CD4-positive, alpha-beta T cell treated with Interleukin-6 at 100 ng/mL for 8 hours (primary cell): ENCODE data around the gene TP53BP1.
A peak's percentile ranks its signal among the peaks of the same experiment; 100 is the strongest.
"Not testable (repeated sequence)": the region's sequence is repeated elsewhere in the genome, so short reads cannot be mapped to it uniquely, and the experiment has no call there.

Experiments used
- DNase-seq: peaks from one replicate; pipeline ENCODE4 v3.0.0-alpha.2; 2020; ENCODE audit warnings: mixed read lengths, low spot score

The TP53BP1 gene, protein sequence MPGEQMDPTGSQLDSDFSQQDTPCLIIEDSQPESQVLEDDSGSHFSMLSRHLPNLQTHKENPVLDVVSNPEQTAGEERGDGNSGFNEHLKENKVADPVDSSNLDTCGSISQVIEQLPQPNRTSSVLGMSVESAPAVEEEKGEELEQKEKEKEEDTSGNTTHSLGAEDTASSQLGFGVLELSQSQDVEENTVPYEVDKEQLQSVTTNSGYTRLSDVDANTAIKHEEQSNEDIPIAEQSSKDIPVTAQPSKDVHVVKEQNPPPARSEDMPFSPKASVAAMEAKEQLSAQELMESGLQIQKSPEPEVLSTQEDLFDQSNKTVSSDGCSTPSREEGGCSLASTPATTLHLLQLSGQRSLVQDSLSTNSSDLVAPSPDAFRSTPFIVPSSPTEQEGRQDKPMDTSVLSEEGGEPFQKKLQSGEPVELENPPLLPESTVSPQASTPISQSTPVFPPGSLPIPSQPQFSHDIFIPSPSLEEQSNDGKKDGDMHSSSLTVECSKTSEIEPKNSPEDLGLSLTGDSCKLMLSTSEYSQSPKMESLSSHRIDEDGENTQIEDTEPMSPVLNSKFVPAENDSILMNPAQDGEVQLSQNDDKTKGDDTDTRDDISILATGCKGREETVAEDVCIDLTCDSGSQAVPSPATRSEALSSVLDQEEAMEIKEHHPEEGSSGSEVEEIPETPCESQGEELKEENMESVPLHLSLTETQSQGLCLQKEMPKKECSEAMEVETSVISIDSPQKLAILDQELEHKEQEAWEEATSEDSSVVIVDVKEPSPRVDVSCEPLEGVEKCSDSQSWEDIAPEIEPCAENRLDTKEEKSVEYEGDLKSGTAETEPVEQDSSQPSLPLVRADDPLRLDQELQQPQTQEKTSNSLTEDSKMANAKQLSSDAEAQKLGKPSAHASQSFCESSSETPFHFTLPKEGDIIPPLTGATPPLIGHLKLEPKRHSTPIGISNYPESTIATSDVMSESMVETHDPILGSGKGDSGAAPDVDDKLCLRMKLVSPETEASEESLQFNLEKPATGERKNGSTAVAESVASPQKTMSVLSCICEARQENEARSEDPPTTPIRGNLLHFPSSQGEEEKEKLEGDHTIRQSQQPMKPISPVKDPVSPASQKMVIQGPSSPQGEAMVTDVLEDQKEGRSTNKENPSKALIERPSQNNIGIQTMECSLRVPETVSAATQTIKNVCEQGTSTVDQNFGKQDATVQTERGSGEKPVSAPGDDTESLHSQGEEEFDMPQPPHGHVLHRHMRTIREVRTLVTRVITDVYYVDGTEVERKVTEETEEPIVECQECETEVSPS (N-terminal part only)

DNA sequence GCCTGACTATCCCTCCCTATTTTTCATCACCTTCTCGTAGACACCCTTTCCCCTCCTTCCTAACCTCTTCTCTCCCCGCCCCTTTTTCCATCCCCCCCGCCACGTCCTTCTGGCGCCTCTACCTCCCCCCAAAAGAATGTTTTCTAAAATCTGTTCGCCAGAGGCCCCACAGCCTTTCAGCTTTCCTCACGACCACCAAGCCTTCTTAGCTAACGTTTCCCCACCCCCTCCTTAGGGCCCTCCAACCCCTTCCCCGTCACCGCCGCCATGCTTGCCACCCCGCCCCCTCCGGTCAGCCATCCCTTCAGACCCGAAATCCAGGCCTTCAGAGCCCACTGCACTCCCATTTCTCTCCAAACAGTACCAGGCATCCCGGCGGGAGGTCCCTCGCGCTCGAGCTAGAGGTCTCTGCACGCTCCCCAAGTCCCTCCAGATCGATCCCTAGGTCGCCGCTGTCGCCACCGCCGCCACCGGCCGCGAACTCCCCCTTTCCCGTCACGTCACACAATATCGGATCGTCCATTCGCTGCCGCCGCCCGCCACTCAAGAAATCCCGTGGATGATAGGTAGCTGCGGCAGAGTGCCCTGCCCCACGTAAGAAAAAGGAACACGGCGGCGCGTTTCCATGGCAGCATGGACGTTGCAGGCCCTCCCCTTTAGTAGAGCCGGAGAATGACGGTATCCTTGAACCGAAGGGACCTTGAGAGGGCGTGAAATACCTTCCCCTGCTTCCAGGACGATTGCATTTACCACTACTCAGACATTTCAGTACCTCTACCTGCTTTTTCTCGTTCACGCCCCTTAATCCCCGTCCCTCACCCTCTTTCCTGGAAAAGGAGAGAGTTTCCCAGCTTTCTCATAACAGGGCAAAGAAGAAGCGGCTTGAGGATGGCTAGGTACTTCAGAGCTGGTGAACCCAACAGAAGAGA, at the start of gene TP53BP1:
Gene TP53BP1 (minus strand): TSS at position 484 of the 929 bp plus-strand sequence. CDS start 113 bp downstream, at position 371.
- peak; percentile 93 for DNase-seq

DNA sequence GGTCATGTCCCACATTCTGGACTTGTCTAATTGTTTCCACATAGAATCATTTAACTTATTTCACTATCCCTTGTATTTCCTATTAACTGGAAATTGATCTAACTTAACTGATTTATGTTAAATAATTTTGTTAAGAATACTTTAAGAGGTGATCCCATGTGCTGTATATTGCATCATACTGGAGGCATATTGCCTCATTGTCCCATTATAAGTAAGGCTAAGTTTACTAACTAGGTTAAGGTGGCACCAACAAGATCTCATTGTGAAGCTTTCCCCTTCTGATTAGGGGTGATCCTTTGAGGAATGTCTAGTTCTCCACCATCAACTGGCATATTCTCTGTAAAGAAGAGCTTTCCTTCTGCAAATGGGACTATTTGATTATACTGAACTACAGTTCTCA, 48.8 kb upstream of the TP53BP1 start:
- DNase-seq: no peak

DNA sequence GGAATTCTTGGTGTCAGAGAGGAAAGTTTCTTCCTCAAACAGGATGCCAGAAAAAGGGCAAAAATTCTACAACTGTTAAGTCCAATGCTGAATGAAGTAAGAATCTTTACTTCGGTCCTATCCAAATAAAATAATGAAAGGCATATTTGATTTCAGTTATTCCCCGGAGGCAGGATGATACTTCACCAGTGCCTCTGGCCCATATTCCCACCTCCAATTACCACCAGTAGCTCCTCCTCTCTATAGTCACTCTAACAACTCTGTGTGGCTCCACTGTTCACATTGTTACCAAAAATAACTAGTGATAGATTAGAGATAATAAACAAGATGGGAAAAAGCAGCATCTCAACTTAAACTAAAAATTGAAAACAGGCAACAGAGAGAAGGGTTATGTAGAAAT, 45.1 kb upstream of the TP53BP1 start:
- DNase-seq: no peak

DNA sequence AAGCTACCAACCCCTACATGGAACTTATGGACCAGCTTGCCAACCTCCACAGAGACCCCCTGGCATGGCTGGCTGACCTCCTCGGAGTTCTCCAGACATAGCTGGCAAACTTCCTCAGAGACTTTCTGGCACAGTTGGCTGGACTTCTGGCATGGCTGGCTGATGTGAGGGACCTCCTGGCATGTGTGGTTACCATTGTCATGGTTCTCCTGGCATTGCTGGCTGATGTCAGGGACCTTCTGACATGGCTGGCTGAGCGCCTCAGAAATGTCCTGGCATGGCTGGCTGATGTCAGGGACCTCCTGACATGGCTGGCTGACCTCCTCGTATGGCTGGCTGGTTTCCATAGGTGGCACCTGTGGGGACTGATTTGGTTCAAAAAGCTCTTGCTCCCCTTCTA, 41.9 kb upstream of the TP53BP1 start:
- DNase-seq: no peak

DNA sequence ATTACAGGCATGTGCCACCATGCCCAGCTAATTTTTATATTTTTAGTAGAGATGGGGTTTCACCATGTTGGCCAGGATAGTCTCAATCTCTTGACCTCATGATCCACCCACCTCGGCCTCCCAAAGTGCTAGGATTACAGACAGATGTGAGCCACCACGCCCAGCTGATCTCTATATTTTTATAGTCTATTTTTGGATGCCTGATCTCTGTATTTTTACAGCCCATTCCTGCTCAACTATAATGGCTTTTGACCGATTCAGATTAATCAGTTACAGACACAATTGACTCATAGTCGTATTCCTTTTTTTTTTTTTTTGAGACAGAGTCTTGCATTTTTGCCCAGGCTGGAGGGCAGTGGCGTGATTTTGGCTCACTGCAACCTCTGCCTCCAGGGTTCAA, 39.9 kb upstream of the TP53BP1 start:
- DNase-seq: not testable (repeated sequence)

DNA sequence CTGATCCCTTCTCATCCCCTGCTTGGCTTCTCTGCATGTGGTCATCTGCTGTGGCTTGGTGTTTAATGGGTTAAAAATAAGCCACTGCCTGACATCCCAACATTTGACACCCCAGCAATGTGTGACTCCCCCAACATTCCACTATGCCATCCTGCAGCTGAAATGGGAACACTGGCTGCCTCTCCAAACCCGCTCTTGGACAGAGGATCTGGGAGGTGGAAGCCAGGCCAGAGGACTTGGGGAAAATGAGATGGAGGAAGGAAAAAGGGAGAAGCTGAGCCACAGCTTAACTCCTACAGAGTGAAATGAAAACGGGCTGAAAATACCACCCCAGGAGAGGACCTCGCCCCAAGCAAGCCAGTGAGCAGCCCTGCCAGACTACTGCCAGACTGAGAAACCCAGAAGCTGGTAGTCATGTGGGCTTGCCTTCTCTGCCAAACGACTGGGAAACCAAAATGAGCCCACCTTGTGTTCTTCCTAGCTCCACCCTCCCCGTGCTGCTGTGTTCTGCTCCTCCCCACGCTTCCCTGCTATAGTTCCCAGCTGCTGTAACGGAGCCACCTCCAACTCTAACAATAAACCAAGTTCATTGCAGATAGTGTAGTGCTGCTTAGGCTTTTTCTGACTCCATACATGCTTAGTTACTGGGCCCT, 38.2 kb upstream of the TP53BP1 start:
- no peak for DNase-seq

DNA sequence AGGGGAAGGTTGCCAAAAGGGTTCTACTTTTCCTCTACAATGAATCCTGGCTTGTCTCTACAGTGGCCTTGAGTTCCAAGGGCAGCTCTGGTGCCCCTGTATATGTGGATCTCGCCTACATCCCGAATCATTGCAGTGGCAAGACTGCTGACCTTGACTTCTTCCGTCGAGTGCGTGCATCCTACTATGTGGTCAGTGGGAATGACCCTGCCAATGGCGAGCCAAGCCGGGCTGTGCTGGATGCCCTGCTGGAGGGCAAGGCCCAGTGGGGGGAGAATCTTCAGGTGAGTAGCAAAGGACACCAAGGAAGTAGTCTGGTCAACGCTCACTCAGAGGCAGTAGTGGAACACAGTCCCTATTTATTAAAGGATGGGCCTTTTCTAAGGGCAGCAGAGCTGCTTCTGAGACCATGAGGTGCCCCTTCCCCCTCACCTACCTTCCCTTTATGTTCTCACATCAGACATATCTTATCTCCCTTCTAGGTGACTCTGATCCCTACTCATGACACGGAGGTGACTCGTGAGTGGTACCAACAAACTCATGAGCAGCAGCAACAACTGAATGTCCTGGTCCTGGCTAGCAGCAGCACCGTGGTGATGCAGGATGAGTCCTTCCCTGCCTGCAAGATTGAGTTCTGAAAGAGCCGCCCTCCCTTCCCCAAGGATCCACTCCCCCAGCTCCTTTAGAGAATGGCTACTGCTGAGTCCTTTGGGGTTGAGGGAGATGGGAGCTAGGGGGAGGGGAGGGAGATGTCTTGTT, 36.8 kb upstream of the TP53BP1 start:
- DNase-seq: no peak

DNA sequence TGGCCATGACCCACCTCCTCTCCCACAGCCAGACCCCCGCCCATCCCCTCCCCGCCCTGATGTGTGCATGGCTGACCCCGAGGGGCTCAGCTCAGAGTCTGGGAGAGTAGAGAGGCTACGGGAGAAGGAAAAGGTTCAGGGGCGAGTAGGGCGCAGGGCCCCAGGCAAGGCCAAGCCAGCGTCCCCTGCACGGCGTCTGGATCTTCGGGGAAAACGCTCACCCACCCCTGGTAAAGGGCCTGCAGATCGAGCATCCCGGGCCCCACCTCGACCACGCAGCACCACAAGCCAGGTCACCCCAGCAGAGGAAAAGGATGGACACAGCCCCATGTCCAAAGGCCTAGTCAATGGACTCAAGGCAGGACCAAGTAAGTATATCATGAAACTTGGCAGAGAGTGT, 36.2 kb upstream of the TP53BP1 start:
- no peak for DNase-seq

DNA sequence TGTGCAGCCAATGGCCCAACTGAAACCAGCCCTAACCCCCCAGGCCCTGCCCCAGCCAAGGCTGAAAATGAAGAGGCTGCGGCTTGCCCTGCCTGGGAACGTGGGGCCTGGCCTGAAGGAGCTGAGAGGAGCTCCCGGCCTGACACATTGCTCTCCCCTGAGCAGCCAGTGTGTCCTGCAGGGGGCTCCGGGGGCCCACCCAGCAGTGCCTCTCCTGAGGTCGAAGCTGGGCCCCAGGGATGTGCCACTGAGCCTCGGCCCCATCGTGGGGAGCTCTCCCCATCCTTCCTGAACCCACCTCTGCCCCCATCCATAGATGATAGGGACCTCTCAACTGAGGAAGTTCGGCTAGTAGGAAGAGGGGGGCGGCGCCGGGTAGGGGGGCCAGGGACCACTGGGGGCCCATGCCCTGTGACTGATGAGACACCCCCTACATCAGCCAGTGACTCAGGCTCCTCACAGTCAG, 35.6 kb upstream of the TP53BP1 start:
- DNase-seq: no peak

DNA sequence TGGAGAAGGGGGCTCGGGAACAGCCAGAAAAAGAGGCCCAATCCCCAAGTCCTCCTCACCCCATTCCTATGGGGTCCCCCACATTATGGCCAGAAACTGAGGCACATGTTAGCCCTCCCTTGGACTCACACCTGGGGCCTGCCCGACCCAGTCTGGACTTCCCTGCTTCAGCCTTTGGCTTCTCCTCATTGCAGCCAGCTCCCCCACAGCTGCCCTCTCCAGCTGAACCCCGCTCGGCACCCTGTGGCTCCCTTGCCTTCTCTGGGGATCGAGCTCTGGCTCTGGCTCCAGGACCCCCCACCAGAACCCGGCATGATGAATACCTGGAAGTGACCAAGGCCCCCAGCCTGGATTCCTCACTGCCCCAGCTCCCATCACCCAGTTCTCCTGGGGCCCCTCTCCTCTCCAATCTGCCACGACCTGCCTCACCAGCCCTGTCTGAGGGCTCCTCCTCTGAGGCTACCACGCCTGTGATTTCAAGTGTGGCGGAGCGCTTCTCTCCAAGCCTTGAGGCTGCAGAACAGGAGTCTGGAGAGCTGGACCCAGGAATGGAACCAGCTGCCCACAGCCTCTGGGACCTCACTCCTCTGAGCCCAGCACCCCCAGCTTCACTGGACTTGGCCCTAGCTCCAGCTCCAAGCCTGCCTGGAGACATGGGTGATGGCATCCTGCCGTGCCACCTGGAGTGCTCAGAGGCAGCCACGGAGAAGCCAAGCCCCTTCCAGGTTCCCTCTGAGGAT, 35.0 kb upstream of the TP53BP1 start:
- DNase-seq: no peak

DNA sequence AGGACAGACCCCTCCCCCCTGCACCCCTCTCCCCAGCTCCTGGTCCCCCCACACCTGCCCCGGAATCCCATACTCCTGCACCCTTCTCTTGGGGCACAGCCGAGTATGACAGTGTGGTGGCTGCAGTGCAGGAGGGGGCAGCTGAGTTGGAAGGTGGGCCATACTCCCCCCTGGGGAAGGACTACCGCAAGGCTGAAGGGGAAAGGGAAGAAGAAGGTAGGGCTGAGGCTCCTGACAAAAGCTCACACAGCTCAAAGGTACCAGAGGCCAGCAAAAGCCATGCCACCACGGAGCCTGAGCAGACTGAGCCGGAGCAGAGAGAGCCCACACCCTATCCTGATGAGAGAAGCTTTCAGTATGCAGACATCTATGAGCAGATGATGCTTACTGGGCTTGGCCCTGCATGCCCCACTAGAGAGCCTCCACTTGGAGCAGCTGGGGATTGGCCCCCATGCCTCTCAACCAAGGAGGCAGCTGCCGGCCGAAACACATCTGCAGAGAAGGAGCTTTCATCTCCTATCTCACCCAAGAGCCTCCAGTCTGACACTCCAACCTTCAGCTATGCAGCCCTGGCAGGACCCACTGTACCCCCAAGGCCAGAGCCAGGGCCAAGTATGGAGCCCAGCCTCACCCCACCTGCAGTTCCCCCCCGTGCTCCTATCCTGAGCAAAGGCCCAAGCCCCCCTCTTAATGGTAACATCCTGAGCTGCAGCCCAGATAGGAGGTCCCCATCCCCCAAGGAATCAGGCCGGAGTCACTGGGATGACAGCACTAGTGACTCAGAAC, 34.3 kb upstream of the TP53BP1 start:
- no peak for DNase-seq

DNA sequence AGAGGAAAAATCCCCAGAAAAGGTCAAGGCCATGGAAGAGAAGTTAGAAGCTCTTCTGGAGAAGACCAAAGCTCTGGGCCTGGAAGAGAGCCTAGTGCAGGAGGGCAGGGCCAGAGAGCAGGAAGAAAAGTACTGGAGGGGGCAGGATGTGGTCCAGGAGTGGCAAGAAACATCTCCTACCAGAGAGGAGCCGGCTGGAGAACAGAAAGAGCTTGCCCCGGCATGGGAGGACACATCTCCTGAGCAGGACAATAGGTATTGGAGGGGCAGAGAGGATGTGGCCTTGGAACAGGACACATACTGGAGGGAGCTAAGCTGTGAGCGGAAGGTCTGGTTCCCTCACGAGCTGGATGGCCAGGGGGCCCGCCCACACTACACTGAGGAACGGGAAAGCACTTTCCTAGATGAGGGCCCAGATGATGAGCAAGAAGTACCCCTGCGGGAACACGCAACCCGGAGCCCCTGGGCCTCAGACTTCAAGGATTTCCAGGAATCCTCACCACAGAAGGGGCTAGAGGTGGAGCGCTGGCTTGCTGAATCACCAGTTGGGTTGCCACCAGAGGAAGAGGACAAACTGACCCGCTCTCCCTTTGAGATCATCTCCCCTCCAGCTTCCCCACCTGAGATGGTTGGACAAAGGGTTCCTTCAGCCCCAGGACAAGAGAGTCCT, 33.4 kb upstream of the TP53BP1 start:
- no peak for DNase-seq

DNA sequence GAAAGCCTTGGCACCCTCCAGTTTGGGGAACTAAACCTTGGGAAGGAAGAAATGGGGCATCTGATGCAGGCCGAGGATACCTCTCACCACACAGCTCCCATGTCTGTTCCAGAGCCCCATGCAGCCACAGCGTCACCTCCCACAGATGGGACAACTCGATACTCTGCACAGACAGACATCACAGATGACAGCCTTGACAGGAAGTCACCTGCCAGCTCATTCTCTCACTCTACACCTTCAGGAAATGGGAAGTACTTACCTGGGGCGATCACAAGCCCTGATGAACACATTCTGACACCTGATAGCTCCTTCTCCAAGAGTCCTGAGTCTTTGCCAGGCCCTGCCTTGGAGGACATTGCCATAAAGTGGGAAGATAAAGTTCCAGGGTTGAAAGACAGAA, 32.2 kb upstream of the TP53BP1 start:
- DNase-seq: no peak

DNA sequence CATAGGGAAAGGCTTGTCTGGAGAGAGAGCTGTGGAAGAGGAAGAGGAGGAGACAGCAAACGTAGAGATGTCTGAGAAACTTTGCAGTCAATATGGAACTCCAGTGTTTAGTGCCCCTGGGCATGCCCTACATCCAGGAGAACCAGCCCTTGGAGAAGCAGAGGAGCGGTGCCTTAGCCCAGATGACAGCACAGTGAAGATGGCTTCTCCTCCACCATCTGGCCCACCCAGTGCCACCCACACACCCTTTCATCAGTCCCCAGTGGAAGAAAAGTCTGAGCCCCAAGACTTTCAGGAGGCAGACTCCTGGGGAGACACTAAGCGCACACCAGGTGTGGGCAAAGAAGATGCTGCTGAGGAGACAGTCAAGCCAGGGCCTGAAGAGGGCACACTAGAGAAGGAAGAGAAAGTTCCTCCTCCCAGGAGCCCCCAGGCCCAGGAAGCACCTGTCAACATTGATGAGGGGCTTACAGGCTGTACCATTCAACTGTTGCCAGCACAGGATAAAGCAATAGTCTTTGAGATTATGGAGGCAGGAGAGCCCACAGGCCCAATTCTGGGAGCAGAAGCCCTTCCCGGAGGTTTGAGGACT, 31.4 kb upstream of the TP53BP1 start:
- DNase-seq: no peak

DNA sequence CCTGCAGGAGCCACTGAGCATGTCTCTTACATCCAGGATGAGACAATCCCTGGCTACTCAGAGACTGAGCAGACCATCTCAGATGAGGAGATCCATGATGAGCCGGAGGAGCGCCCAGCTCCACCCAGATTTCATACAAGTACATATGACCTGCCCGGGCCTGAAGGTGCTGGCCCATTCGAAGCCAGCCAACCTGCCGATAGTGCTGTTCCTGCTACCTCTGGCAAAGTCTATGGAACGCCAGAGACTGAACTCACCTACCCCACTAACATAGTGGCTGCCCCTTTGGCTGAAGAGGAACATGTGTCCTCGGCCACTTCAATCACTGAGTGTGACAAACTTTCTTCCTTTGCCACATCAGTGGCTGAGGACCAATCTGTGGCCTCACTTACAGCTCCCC, 30.7 kb upstream of the TP53BP1 start:
- DNase-seq: no peak

DNA sequence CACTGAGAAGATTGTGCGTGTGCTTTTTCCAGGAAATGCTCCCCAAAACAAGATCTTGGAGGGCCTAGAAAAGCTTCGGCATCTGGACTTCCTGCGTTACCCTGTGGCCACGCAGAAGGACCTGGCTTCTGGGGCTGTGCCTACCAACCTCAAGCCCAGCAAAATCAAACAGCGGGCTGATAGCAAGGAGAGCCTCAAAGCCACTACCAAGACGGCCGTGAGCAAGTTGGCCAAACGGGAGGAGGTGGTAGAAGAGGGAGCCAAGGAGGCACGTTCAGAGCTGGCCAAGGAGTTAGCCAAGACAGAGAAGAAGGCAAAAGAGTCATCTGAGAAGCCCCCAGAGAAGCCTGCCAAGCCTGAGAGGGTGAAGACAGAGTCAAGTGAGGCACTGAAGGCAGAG, 29.3 kb upstream of the TP53BP1 start:
- DNase-seq: no peak

DNA sequence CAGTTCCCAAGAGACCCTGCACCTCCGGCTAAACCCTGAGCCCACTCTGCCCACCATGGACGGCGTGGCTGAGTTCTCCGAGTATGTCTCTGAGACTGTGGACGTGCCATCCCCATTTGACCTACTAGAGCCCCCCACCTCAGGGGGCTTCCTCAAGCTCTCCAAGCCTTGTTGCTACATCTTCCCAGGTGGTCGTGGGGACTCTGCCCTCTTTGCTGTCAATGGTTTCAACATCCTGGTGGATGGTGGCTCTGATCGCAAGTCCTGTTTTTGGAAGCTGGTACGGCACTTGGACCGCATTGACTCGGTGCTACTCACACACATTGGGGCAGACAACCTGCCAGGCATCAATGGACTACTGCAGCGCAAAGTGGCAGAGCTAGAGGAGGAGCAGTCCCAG, 28.5 kb upstream of the TP53BP1 start:
- no peak for DNase-seq
